ENCODE results near the gene TIMELESS.
"Not testable (repeated sequence)": the region's sequence is repeated elsewhere in the genome, so short reads cannot be mapped to it uniquely, and the experiment has no call there.

DNA sequence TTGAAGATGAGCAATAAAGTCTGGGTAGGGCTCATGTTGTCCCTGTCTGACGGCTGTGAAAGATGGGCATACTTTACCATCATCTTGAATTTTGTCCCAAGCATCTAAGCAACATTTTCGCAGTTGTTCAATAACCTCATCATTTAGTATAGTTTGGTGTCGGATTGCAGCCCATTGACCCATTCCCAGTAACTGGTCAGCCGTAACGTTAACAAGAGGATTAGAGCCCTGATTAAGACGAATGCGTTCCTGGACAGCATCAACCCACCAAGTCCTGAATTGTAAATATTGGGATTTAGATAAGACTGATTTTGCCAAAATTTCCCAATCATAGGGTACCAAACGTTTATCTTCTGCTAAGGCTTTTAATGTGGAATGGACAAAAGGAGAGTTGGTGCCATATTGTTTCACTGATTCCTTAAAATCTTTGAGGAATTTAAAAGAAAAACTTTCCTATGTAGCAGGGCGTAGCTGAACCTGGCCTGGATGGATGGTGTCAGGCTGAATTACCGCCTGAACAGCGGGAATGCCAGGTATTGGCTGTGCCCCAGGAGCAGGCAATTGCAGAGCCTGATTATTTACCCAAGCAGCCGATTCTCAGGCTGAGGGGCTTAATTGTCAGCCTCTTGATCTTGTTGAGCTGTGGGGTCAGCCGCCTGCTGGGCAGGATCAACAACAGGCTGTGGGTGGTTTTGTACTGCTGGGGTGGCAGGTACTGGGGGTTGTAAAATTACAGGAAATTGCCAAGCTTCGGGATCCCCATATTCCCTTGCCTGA, 49.1 kb upstream of the TIMELESS start:
- not testable (repeated sequence) for TF ChIP-seq CTCF, POLR2A (IDR thresholded peaks at IDR 0.05)
